Stomach smooth muscle (tissue), 2 donors: ENCODE results near the gene CHCT1.

ENCODE experiments used
- H3K27ac ChIP-seq: one replicate; pipeline ENCODE4 v1.7.0; 2013; ENCODE audit warnings: mild to moderate bottlenecking, low read length, inconsistent platforms
- H3K27me3 ChIP-seq, 2 donors: one replicate each; pipeline ENCODE4 v1.7.0; 2013; ENCODE audit warnings: low read length in 2 of 2; ENCODE audit not compliant: insufficient read depth in 2 of 2, control insufficient read depth in 1 of 2
- H3K36me3 ChIP-seq, 2 donors: one replicate each; pipeline ENCODE4 v1.7.0; 2013; ENCODE audit warnings: low read length in 2 of 2; ENCODE audit not compliant: control insufficient read depth in 2 of 2, insufficient read depth in 2 of 2
- H3K4me1 ChIP-seq: one replicate; pipeline ENCODE4 v1.7.0; 2013; ENCODE audit warnings: low read length; ENCODE audit not compliant: control insufficient read depth, insufficient read depth
- H3K4me3 ChIP-seq, 2 donors: one replicate each; pipeline ENCODE4 v1.7.0; 2013; ENCODE audit warnings: low read length in 2 of 2
- H3K9ac ChIP-seq, 2 donors: one replicate each; pipeline ENCODE4 v1.7.0; 2013; ENCODE audit warnings: low read length in 2 of 2, mild to moderate bottlenecking in 1 of 2
- H3K9me3 ChIP-seq, 2 donors: one replicate each; pipeline ENCODE4 v1.7.0; 2013; ENCODE audit warnings: low read length in 2 of 2; ENCODE audit not compliant: control insufficient read depth in 2 of 2
- donor health status: healthy.
- donor health status: Pancreatic carcinoma.

Gene CHCT1

GRCh38 chr17:60472449-60472848 lies 50.2 kb downstream of the CHCT1 start:
- Histone ChIP-seq H3K36me3 (peaks cover 0 to 5% of the 10 kb centered on the region in 2 donors), H3K27me3 (no peaks in the 10 kb centered on the region), H3K9ac (no peak overlapping the region), H3K9me3 (no peaks in the 10 kb centered on the region), H3K4me1 (peaks cover 5% of the 10 kb centered on the region), H3K27ac (no peak overlapping the region), H3K4me3 (no peak overlapping the region)

DNA sequence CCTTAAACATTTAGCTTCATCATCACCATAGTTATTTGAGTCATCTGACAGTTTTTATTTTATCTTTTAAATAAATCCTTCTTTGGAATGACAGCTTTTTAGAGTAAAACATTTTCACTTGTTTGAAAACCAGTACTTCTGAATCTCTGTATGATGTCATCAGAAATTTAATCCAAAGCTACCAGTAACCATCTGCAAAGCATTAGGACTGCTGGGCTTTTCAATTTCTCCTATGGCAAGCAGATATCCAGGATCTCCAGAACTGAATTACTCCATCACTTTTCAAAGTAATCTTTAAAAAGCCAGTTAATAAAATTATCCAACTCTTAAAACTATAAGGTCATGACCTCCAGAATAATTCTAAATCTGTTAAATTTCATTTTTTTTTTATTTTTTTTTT lies 51.5 kb downstream of the CHCT1 start:
- H3K9ac ChIP-seq: no peak overlapping the region
- no peak overlapping the region for H3K4me3 ChIP-seq
- no peaks in the 10 kb centered on the region for H3K9me3 ChIP-seq
- no peaks in the 10 kb centered on the region for H3K27me3 ChIP-seq
- peaks cover 5% of the 10 kb centered on the region for H3K4me1 ChIP-seq
- H3K27ac ChIP-seq: no peak overlapping the region
- peaks cover 0 to 5% of the 10 kb centered on the region in 2 donors for H3K36me3 ChIP-seq
